AG04449 (cell line): ENCODE data around the gene PCNT.
"Not testable (repeated sequence)": the region's sequence is repeated elsewhere in the genome, so short reads cannot be mapped to it uniquely, and the experiment has no call there.

Source experiments
- CTCF ChIA-PET: fragments of 350-600 bp; formaldehyde crosslinking; extraction: SDS; loops from one replicate; lab custom pipeline; 2021; ENCODE audit warnings: antibody characterized with exemption; lab: Yijun Ruan, JAX
- POLR2A ChIA-PET: fragments of 400-600, 350-600 bp; formaldehyde crosslinking; extraction: SDS; loops from one replicate; lab custom pipeline; 2020; ENCODE audit warnings: antibody characterized with exemption, inconsistent platforms; lab: Yijun Ruan, JAX
- DNase-seq: peaks from one replicate; pipeline ENCODE4 v3.0.0-alpha.2; 2010; ENCODE audit warnings: low read depth, low spot score
- H3K4me3 ChIP-seq: 2 replicates; pipeline ENCODE4 v1.5.1; 2011; ENCODE audit warnings: low read depth, mild to moderate bottlenecking, control low read depth, low read length
- CTCF ChIP-seq: IDR thresholded peaks from one replicate; pipeline ENCODE4 v1.5.1; 2011; ENCODE audit warnings: mild to moderate bottlenecking, moderate library complexity, low read length, control low read depth, inconsistent platforms; ENCODE audit not compliant: insufficient read depth; ENCODE audit errors: missing control alignments

Gene PCNT

GRCh38 chr21:46439906-46440305, 116.0 kb downstream of the PCNT start:
- TF ChIP-seq CTCF = no peak
- ChIA-PET CTCF (no interaction called here), POLR2A (no interaction called here)
- H3K4me3 ChIP-seq = no peak overlapping the region
- no peak for DNase-seq

GRCh38 chr21:46441331-46441730, 117.4 kb downstream of the PCNT start:
- ChIA-PET CTCF (no interaction called here), POLR2A (no interaction called here)
- no peak for DNase-seq
- no peak overlapping the region for H3K4me3 ChIP-seq
- TF ChIP-seq CTCF = no peak

- no peak overlapping the region for H3K4me3 ChIP-seq
- POLR2A ChIA-PET = no interaction called here
- CTCF ChIA-PET = no interaction called here
- no peak for TF ChIP-seq CTCF
- DNase-seq = no peak
Observed at GRCh38 chr21:46441961-46442498, 118.1 kb downstream of the PCNT start.

GRCh38 chr21:46442938-46443337, 119.0 kb downstream of the PCNT start:
- POLR2A ChIA-PET = no interaction called here

GRCh38 chr21:46443910-46444309, 120.0 kb downstream of the PCNT start:
- no peak for DNase-seq
- no peak for TF ChIP-seq CTCF
- H3K4me3 ChIP-seq = no peak overlapping the region
- CTCF ChIA-PET = no interaction called here
- POLR2A ChIA-PET = no interaction called here

More at GRCh38 chr21:46442938-46443337, 119.0 kb downstream of the PCNT start:
- no peak overlapping the region for H3K4me3 ChIP-seq
- no peak for TF ChIP-seq CTCF
- CTCF ChIA-PET = no interaction called here
- no peak for DNase-seq

GRCh38 chr21:46448108-46448507, 124.2 kb downstream of the PCNT start:
- DNase-seq = no peak
- ChIA-PET CTCF (no interaction called here), POLR2A (no interaction called here)
- no peak overlapping the region for H3K4me3 ChIP-seq
- no peak for TF ChIP-seq CTCF

GRCh38 chr21:46448855-46449254, 124.9 kb downstream of the PCNT start:
- POLR2A ChIA-PET, H3K4me3 ChIP-seq, CTCF ChIA-PET, DNase-seq: not testable (repeated sequence)
